OCI-LY1 (cell line): ENCODE results near the gene SLC6A19.

Source experiments
- CTCF ChIP-seq: fragments of 200-600 bp; sonication (generic), shearing (Covaris generic); IDR thresholded peaks from 2 replicates; pipeline ENCODE4 v1.5.1; 2017; ENCODE audit warnings: mild to moderate bottlenecking, antibody characterized with exemption, low read length, moderate library complexity, mixed read lengths
- EZH2 ChIP-seq: fragments of 200-600 bp; sonication (generic), shearing (Covaris generic); IDR thresholded peaks from 2 replicates; pipeline ENCODE4 v1.8.0; 2017; ENCODE audit warnings: borderline replicate concordance, mixed run types, mild to moderate bottlenecking, antibody characterized with exemption, low read length, moderate library complexity, mixed read lengths

DNA sequence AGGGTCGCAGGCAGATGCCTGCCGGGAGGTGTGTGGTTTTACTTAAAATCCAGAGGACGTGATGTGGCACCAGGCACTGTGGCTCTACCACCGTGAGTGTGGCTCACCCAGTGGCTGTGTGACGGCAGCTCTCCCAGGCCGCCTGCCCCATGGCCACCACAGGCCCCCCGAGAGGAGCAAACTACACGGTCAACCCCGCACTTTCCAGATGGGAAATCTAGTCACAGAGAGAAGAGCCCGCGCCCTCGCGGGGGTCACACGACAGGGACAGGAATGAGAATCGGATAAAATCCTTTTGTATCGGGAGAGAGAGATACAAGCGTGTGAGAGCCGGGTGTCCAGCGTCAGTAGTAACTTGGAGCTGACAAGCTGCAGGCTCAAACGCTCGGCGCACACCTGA is 69.0 kb downstream of the SLC6A19 start:
- TF ChIP-seq CTCF (no peak), EZH2 (no peak)
